K562 (cell line): Measurements from ENCODE around the gene PPP6R3. TPM values are rescaled to one million over a fixed set of nuclear protein-coding genes. Genes with fewer than 3 reads are reported as not detected.
A peak's percentile ranks its signal among the peaks of the same experiment; 100 is the strongest.

Experiments used
- CAMTA2 ChIP-seq: fragments of 250-450 bp; sonication (Bioruptor Pico); conservative IDR thresholded peaks from 2 replicates; pipeline ENCODE4 v1.5.1; 2022
- CCAR2 ChIP-seq: fragments of 200-400 bp; formaldehyde crosslinking; IDR thresholded peaks from 2 replicates; pipeline ENCODE4 v1.6.1; 2017; ENCODE audit warnings: mild to moderate bottlenecking, low read depth, low read length
- CTBP1 ChIP-seq: fragments of 450-650 bp; IDR thresholded peaks from 2 replicates; pipeline ENCODE4 v1.6.1; 2016; ENCODE audit warnings: borderline replicate concordance
- EGR1 ChIP-seq: fragments of 450-650 bp; conservative IDR thresholded peaks from 2 replicates; pipeline ENCODE4 v1.6.1; 2017; ENCODE audit warnings: mild to moderate bottlenecking
- ETS1 ChIP-seq: conservative IDR thresholded peaks from 2 replicates; pipeline ENCODE4 v1.6.1; 2011; ENCODE audit warnings: low read depth, mild to moderate bottlenecking, low read length; ENCODE audit not compliant: control insufficient read depth
- HDAC1 ChIP-seq, 2 experiments: fragments of 450-650 bp; IDR thresholded peaks; 2 replicates each; pipeline ENCODE4 v1.6.1; 2016 to 2017; ENCODE audit warnings: inconsistent platforms in 1 of 2, mild to moderate bottlenecking in 1 of 2, moderate library complexity in 1 of 2
- HEY1 ChIP-seq: fragments of 250-450 bp; sonication (Bioruptor Pico); IDR thresholded peaks from 2 replicates; pipeline ENCODE4 v1.5.0; 2020; ENCODE audit warnings: mild to moderate bottlenecking, moderate library complexity, borderline replicate concordance
- HOMEZ ChIP-seq: fragments of 250-450 bp; sonication (Bioruptor Pico); IDR thresholded peaks from 2 replicates; pipeline ENCODE4 v1.4.0; 2020; ENCODE audit warnings: mild to moderate bottlenecking, moderate library complexity
- IRF1 ChIP-seq: sonication (generic); formaldehyde crosslinking; IDR thresholded peaks from 2 replicates; pipeline ENCODE4 v1.8.0; 2022; ENCODE audit warnings: missing genetic modification reagents, mild to moderate bottlenecking, borderline replicate concordance
- KDM4B ChIP-seq, 2 experiments: fragments of 450-650 bp in 1 of 2; sonication (generic) in 1 of 2; IDR thresholded peaks; 2 replicates each; pipeline ENCODE4 v1.6.1; 2016 to 2017; ENCODE audit warnings: borderline replicate concordance in 2 of 2, antibody characterized with exemption in 1 of 2, low read depth in 1 of 2, mild to moderate bottlenecking in 1 of 2
- KLF16 ChIP-seq: IDR thresholded peaks from 2 replicates; pipeline ENCODE4 v1.6.1; 2016; ENCODE audit warnings: antibody characterized with exemption
- MEIS2 ChIP-seq: fragments of 450-650 bp; IDR thresholded peaks from 2 replicates; pipeline ENCODE4 v1.6.1; 2014; ENCODE audit warnings: mild to moderate bottlenecking; ENCODE audit not compliant: partially characterized antibody
- MLX ChIP-seq, 2 experiments: fragments of 450-650 bp in 1 of 2; sonication (generic) in 1 of 2; formaldehyde crosslinking; conservative IDR thresholded peaks; 2 replicates each; pipeline versions ENCODE4 v1.4.0 to v1.8.1; 2020 to 2022; ENCODE audit warnings: mild to moderate bottlenecking in 1 of 2, missing genetic modification reagents in 1 of 2
- PHF20 ChIP-seq: fragments of 450-650 bp; IDR thresholded peaks from 2 replicates; pipeline ENCODE4 v1.6.1; 2018; ENCODE audit not compliant: partially characterized antibody
- PYGO2 ChIP-seq: fragments of 450-650 bp; IDR thresholded peaks from 2 replicates; pipeline ENCODE4 v1.6.1; 2016; ENCODE audit warnings: mild to moderate bottlenecking, missing genetic modification characterization, moderate library complexity, missing compliant biosample characterization
- RB1 ChIP-seq: fragments of 450-650 bp; IDR thresholded peaks from 2 replicates; pipeline ENCODE4 v1.6.1; 2017; ENCODE audit warnings: low read depth, mild to moderate bottlenecking
- SAFB ChIP-seq: fragments of 200-400 bp; formaldehyde crosslinking; IDR thresholded peaks from 2 replicates; pipeline ENCODE4 v1.6.1; 2017; ENCODE audit warnings: low read depth, low read length, borderline replicate concordance
- SMC3 ChIP-seq: conservative IDR thresholded peaks from 2 replicates; pipeline ENCODE4 v1.6.1; 2011; ENCODE audit warnings: low read depth, low read length, improper control_type of control experiment; ENCODE audit not compliant: insufficient read depth
- SRSF9 ChIP-seq: fragments of 200-400 bp; formaldehyde crosslinking; IDR thresholded peaks from 2 replicates; pipeline ENCODE4 v1.6.1; 2017; ENCODE audit warnings: low read depth, low read length, borderline replicate concordance
- THRAP3 ChIP-seq: fragments of 450-650 bp; IDR thresholded peaks from 2 replicates; pipeline ENCODE4 v1.6.1; 2016; ENCODE audit warnings: mild to moderate bottlenecking, inconsistent platforms, borderline replicate concordance
- YBX1 ChIP-seq: fragments of 450-650 bp; IDR thresholded peaks from 2 replicates; pipeline ENCODE4 v1.7.1; 2016; ENCODE audit warnings: mild to moderate bottlenecking
- ZNF282 ChIP-seq: sonication (generic); formaldehyde crosslinking; IDR thresholded peaks from 2 replicates; pipeline ENCODE4 v1.8.1; 2023; ENCODE audit warnings: missing genetic modification reagents
- ZNF584 ChIP-seq: fragments of 200-800 bp; sonication (Bioruptor generic); IDR thresholded peaks from 2 replicates; pipeline ENCODE4 v1.6.1; 2016; ENCODE audit warnings: low read depth, mild to moderate bottlenecking, missing genetic modification characterization, missing compliant biosample characterization
- polyA plus RNA-seq, 8 experiments: library from polyadenylated mRNA; depleted of rRNA in 4 of 8; stranded (reverse) in 5 of 8; unstranded in 3 of 8; fragments of >200 nt; fragmentation: Nextera tagmentation in 2 of 8; fragmentation: Illumina TruSeq in 1 of 8; extraction: Ambion mirVana in 2 of 8; extraction: Trizol in 1 of 8; gene quantifications; 2 replicates each; pipeline versions ENCODE4 v1.2.1 to v1.2.3, GENCODE V29; 2011 to 2014; ENCODE audit warnings: inconsistent platforms in 1 of 8, missing spikeins in 1 of 8
- total RNA-seq, 7 experiments: library from RNA; depleted of rRNA in 6 of 7; stranded (reverse); fragments of >200 nt in 6 of 7; fragmentation: Illumina TruSeq in 2 of 7; extraction: Trizol in 2 of 7; gene quantifications; 2 replicates each; pipeline versions ENCODE4 v1.2.1 to v1.2.3, GENCODE V29; 2011 to 2021; ENCODE audit warnings: low replicate concordance in 1 of 7

Gene PPP6R3
- total and polyA plus RNA-seq, 9 of the 15 experiments (the other 6 are each of a cell fraction or from before 2014, with no cell fraction given), result 20.3 to 117 (median 80.6) TPM

- TF ChIP-seq CAMTA2 (CRISPR knock-in tag), result no peak
- TF ChIP-seq ZNF282 (CRISPR knock-in tag), result no peak
- no peak for TF ChIP-seq HOMEZ (CRISPR knock-in tag)
- TF ChIP-seq ZNF584 (CRISPR knock-in tag), result no peak
- no peak for TF ChIP-seq PHF20
- no peak for TF ChIP-seq IRF1 (CRISPR knock-in tag)
- no peak for TF ChIP-seq CTBP1
- TF ChIP-seq ETS1, result no peak
- TF ChIP-seq YBX1, result no peak
- no peak for TF ChIP-seq CCAR2
- TF ChIP-seq EGR1, result 0 out of 2 replicates have a peak, but pooled peaks have one; percentile 8
- TF ChIP-seq MLX (CRISPR knock-in tag; conservative IDR thresholded peaks at IDR 0.05), result no peak
- no peak for TF ChIP-seq SRSF9
- no peak for TF ChIP-seq MEIS2
- no peak for TF ChIP-seq HDAC1 (IDR thresholded peaks at IDR 0.05)
- TF ChIP-seq THRAP3, result no peak
- TF ChIP-seq HEY1 (CRISPR knock-in tag), result no peak
- TF ChIP-seq KLF16, result no peak
- TF ChIP-seq SMC3, result peak; percentile 74; the same call in 1 of the 2 replicates
- TF ChIP-seq RB1, result peak; percentile 36; the same call in 1 of the 2 replicates
- no peak for TF ChIP-seq PYGO2 (tag)
- TF ChIP-seq SAFB, result no peak
- no peak for TF ChIP-seq KDM4B (IDR thresholded peaks at IDR 0.05; ENCODE audit: borderline replicate concordance in 2 of 2, low read depth in 1 of 2)
These were observed 13.3 kb upstream of the PPP6R3 start (continued) for GRCh38 chr11:68447015-68447801.
